GM10266 (cell line): ENCODE data around the gene ACER3.
"Not testable (repeated sequence)": the region's sequence is repeated elsewhere in the genome, so short reads cannot be mapped to it uniquely, and the experiment has no call there.

ENCODE experiments used
- DNase-seq: peaks from one replicate; pipeline ENCODE4 v3.0.0; 2012; ENCODE audit errors: extremely low spot score
- CTCF ChIP-seq: IDR thresholded peaks from 2 replicates; pipeline ENCODE4 v1.5.1; 2012; ENCODE audit warnings: mild to moderate bottlenecking, low read depth; ENCODE audit not compliant: control insufficient read depth, insufficient read depth; ENCODE audit errors: missing control alignments

Gene ACER3

GRCh38 chr11:76861490-76861953 is 804 bp downstream of the ACER3 start:
- no peak for DNase-seq
- no peak for TF ChIP-seq CTCF

- not testable (repeated sequence) for DNase-seq
These were observed 2.1 kb downstream of the ACER3 start for GRCh38 chr11:76862794-76863193.

- no peak for TF ChIP-seq CTCF
- no peak for DNase-seq
These were observed 2.6 kb downstream of the ACER3 start for GRCh38 chr11:76863196-76863777.

- no peak for DNase-seq
- no peak for TF ChIP-seq CTCF
These were observed 12.5 kb downstream of the ACER3 start for GRCh38 chr11:76872959-76873827.

GRCh38 chr11:76878014-76878413 is 17.3 kb downstream of the ACER3 start:
- TF ChIP-seq CTCF = no peak
- no peak for DNase-seq

GRCh38 chr11:76880314-76880713 is 19.6 kb downstream of the ACER3 start:
- TF ChIP-seq CTCF = no peak
- no peak for DNase-seq

- no peak for DNase-seq
- no peak for TF ChIP-seq CTCF
These were observed 20.2 kb downstream of the ACER3 start for GRCh38 chr11:76880956-76881355.
